Sigmoid colon (tissue), 4 donors: Measurements from ENCODE around the gene MTF1.

ENCODE experiments used
- POLR2A ChIP-seq, 2 donors: fragments of 450-650 bp; IDR thresholded peaks; one replicate each; pipeline ENCODE4 v1.6.1; 2016; ENCODE audit warnings: antibody characterized with exemption in 2 of 2, mild to moderate bottlenecking in 2 of 2, moderate library complexity in 2 of 2
- POLR2AphosphoS5 ChIP-seq, 4 donors: sonication (generic); formaldehyde crosslinking; IDR thresholded peaks; one replicate each; pipeline ENCODE4 v1.6.1; 2017; ENCODE audit warnings: antibody characterized with exemption in 4 of 4
- TF ChIP-seq, protein P1 (sequence below), 4 experiments: fragments of 450-650 bp in 3 of 4; fragments of 200-600 bp in 1 of 4; IDR thresholded peaks; one replicate each; pipeline ENCODE4 v1.5.1; 2016 to 2019; ENCODE audit warnings: antibody characterized with exemption in 4 of 4, mild to moderate bottlenecking in 3 of 4, moderate library complexity in 2 of 4

DNA sequence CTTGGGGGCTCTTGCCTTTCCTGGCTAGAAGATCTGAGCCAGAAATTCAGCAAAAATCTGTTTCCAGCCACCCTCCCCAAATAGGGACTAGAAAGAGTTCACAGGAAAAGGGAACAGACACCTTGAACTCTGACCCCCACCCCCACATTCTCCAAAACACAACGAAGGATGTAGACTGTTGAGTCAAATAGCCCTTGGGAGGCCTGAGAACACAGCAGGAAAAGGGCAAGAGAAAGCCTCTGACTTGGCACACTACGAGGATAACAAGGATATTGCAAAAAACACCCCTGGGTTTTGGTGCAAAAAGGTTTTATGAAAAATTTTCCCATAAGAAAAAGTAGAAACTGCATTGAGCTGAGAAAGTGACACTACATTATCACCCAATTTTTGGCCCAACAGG is 49.5 kb downstream of the MTF1 start:
- TF ChIP-seq POLR2AphosphoS5 (IDR thresholded peaks at IDR 0.05) (no peak), POLR2A (IDR thresholded peaks at IDR 0.05) (no peak)
- TF ChIP-seq, protein P1, sequence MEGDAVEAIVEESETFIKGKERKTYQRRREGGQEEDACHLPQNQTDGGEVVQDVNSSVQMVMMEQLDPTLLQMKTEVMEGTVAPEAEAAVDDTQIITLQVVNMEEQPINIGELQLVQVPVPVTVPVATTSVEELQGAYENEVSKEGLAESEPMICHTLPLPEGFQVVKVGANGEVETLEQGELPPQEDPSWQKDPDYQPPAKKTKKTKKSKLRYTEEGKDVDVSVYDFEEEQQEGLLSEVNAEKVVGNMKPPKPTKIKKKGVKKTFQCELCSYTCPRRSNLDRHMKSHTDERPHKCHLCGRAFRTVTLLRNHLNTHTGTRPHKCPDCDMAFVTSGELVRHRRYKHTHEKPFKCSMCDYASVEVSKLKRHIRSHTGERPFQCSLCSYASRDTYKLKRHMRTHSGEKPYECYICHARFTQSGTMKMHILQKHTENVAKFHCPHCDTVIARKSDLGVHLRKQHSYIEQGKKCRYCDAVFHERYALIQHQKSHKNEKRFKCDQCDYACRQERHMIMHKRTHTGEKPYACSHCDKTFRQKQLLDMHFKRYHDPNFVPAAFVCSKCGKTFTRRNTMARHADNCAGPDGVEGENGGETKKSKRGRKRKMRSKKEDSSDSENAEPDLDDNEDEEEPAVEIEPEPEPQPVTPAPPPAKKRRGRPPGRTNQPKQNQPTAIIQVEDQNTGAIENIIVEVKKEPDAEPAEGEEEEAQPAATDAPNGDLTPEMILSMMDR (IDR thresholded peaks at IDR 0.05): no peak
